K562 (cell line): Measurements from ENCODE around the gene BSDC1. TPM values are rescaled to one million over a fixed set of nuclear protein-coding genes. Genes with fewer than 3 reads are reported as not detected.

Experiments used
- CC2D1A ChIP-seq: fragments of 450-650 bp; IDR thresholded peaks from 2 replicates; pipeline ENCODE4 v1.6.1; 2017; ENCODE audit warnings: mild to moderate bottlenecking
- CHD1 ChIP-seq: fragments of 200-600 bp; sonication (generic); IDR thresholded peaks from one replicate; pipeline ENCODE4 v1.6.1; 2012; ENCODE audit warnings: mild to moderate bottlenecking, moderate library complexity, low read length, inconsistent platforms
- CLOCK ChIP-seq: fragments of 250-450 bp; sonication (Bioruptor Pico); IDR thresholded peaks from 2 replicates; pipeline ENCODE4 v1.4.0; 2020; ENCODE audit warnings: mild to moderate bottlenecking, moderate library complexity, borderline replicate concordance
- COPS2 ChIP-seq: fragments of 450-650 bp; conservative IDR thresholded peaks from 2 replicates; pipeline ENCODE4 v1.6.1; 2016; ENCODE audit warnings: mild to moderate bottlenecking, moderate library complexity
- CXXC5 ChIP-seq: fragments of 250-450 bp; sonication (Bioruptor Pico); IDR thresholded peaks from 2 replicates; pipeline ENCODE4 v1.8.0; 2022; ENCODE audit warnings: inconsistent platforms, mild to moderate bottlenecking, moderate library complexity
- ELF4 ChIP-seq: fragments of 450-650 bp; formaldehyde crosslinking; IDR thresholded peaks from 2 replicates; pipeline ENCODE4 v1.4.0; 2022; ENCODE audit warnings: missing genetic modification characterization
- ETS2 ChIP-seq: IDR thresholded peaks from 2 replicates; pipeline ENCODE4 v1.6.1; 2016; ENCODE audit warnings: borderline replicate concordance, missing genetic modification characterization, mild to moderate bottlenecking, moderate library complexity, missing compliant biosample characterization; ENCODE audit not compliant: poor library complexity, severe bottlenecking
- GMEB1 ChIP-seq: fragments of 250-450 bp; sonication (Bioruptor Pico); IDR thresholded peaks from 2 replicates; pipeline ENCODE4 v1.4.0; 2020; ENCODE audit warnings: mild to moderate bottlenecking
- HEY1 ChIP-seq: fragments of 250-450 bp; sonication (Bioruptor Pico); IDR thresholded peaks from 2 replicates; pipeline ENCODE4 v1.5.0; 2020; ENCODE audit warnings: mild to moderate bottlenecking, moderate library complexity, borderline replicate concordance
- HMGN3 ChIP-seq: IDR thresholded peaks from 2 replicates; pipeline ENCODE4 v1.6.1; 2011; ENCODE audit warnings: borderline replicate concordance, low read depth, mild to moderate bottlenecking, mixed read lengths, low read length; ENCODE audit not compliant: insufficient read length; ENCODE audit errors: extremely low read depth
- ILF3 ChIP-seq: fragments of 450-650 bp; IDR thresholded peaks from 2 replicates; pipeline ENCODE4 v1.6.1; 2018; ENCODE audit warnings: antibody characterized with exemption, mild to moderate bottlenecking, moderate library complexity, borderline replicate concordance
- KLF6 ChIP-seq: fragments of 250-450 bp; sonication (Bioruptor Pico); IDR thresholded peaks from 2 replicates; pipeline ENCODE4 v1.4.0; 2020; ENCODE audit warnings: mild to moderate bottlenecking, moderate library complexity, borderline replicate concordance
- MAFF ChIP-seq: IDR thresholded peaks from 2 replicates; pipeline ENCODE4 v1.6.1; 2012; ENCODE audit warnings: low read length, improper control_type of control experiment
- MAFG ChIP-seq: fragments of 450-650 bp; conservative IDR thresholded peaks from 2 replicates; pipeline ENCODE4 v1.6.1; 2016; ENCODE audit warnings: missing genetic modification characterization, missing compliant biosample characterization
- MTA2 ChIP-seq: fragments of 450-650 bp; IDR thresholded peaks from 2 replicates; pipeline ENCODE4 v1.6.1; 2016; ENCODE audit warnings: low read depth
- NELFE ChIP-seq: IDR thresholded peaks from 2 replicates; pipeline ENCODE4 v1.6.1; 2011; ENCODE audit warnings: mild to moderate bottlenecking; ENCODE audit not compliant: insufficient read depth, insufficient read length
- RBM17 ChIP-seq: fragments of 200-400 bp; formaldehyde crosslinking; IDR thresholded peaks from 2 replicates; pipeline ENCODE4 v1.6.1; 2017; ENCODE audit warnings: low read depth, mild to moderate bottlenecking, low read length, borderline replicate concordance
- SAFB2 ChIP-seq: fragments of 200-400 bp; formaldehyde crosslinking; IDR thresholded peaks from 2 replicates; pipeline ENCODE4 v1.6.1; 2018; ENCODE audit warnings: borderline replicate concordance, low read length, low read depth, moderate library complexity; ENCODE audit not compliant: severe bottlenecking
- SREBF1 ChIP-seq: fragments of 150-350 bp; IDR thresholded peaks from 2 replicates; pipeline ENCODE4 v1.6.1; 2014; ENCODE audit warnings: antibody characterized with exemption, low read depth, low read length, borderline replicate concordance
- ZNF695 ChIP-seq: fragments of 450-650 bp; formaldehyde crosslinking; IDR thresholded peaks from 2 replicates; pipeline ENCODE4 v1.4.0; 2020; ENCODE audit warnings: mild to moderate bottlenecking, moderate library complexity
- ZNF780A ChIP-seq: fragments of 250-450 bp; sonication (Bioruptor Pico); IDR thresholded peaks from 2 replicates; pipeline ENCODE4 v1.5.0; 2021; ENCODE audit warnings: mild to moderate bottlenecking
- polyA plus RNA-seq, 8 experiments: library from polyadenylated mRNA; depleted of rRNA in 4 of 8; stranded (reverse) in 5 of 8; unstranded in 3 of 8; fragments of >200 nt; fragmentation: Nextera tagmentation in 2 of 8; fragmentation: Illumina TruSeq in 1 of 8; extraction: Ambion mirVana in 2 of 8; extraction: Trizol in 1 of 8; gene quantifications; 2 replicates each; pipeline versions ENCODE4 v1.2.1 to v1.2.3, GENCODE V29; 2011 to 2014; ENCODE audit warnings: inconsistent platforms in 1 of 8, missing spikeins in 1 of 8
- total RNA-seq, 7 experiments: library from RNA; depleted of rRNA in 6 of 7; stranded (reverse); fragments of >200 nt in 6 of 7; fragmentation: Illumina TruSeq in 2 of 7; extraction: Trizol in 2 of 7; gene quantifications; 2 replicates each; pipeline versions ENCODE4 v1.2.1 to v1.2.3, GENCODE V29; 2011 to 2021; ENCODE audit warnings: low replicate concordance in 1 of 7

BSDC1 gene
- total and polyA plus RNA-seq, 9 of the 15 experiments (the other 6 are each of a cell fraction or from before 2014, with no cell fraction given): 10.2 to 96.8 (median 73.1) TPM

- TF ChIP-seq SREBF1: peak; percentile 63; the same call in 1 of the 2 replicates
- no peak for TF ChIP-seq ILF3
- peak; percentile 83 for TF ChIP-seq HMGN3
- peak; percentile 80 for TF ChIP-seq MTA2
- TF ChIP-seq COPS2: no peak
- TF ChIP-seq ZNF695 (CRISPR knock-in tag): no peak
- TF ChIP-seq ZNF780A (CRISPR knock-in tag): no peak
- TF ChIP-seq GMEB1 (CRISPR knock-in tag): peak; percentile 69
- TF ChIP-seq RBM17: no peak
- no peak; the same call in none of the 2 replicates for TF ChIP-seq CC2D1A
- no peak for TF ChIP-seq ETS2
- TF ChIP-seq KLF6 (CRISPR knock-in tag): peak; percentile 16; the same call in 1 of the 2 replicates
- peak; percentile 97 for TF ChIP-seq CXXC5 (CRISPR knock-in tag)
- peak; percentile 32; the same call in 1 of the 2 replicates for TF ChIP-seq ELF4 (CRISPR knock-in tag)
- no peak for TF ChIP-seq HEY1 (CRISPR knock-in tag)
- no peak for TF ChIP-seq MAFG (tag)
- TF ChIP-seq SAFB2: no peak
- TF ChIP-seq CLOCK (CRISPR knock-in tag): no peak
- no peak for TF ChIP-seq CHD1
- TF ChIP-seq NELFE: no peak
- no peak for TF ChIP-seq MAFF
These were observed at the start of gene BSDC1 (continued) for GRCh38 chr1:32394141-32394889.
